SJSA1 (cell line): ENCODE measurements around the gene AURKA. TPM values are rescaled to one million over a fixed set of nuclear protein-coding genes. Genes with fewer than 3 reads are reported as not detected.
"Not testable (repeated sequence)": the region's sequence is repeated elsewhere in the genome, so short reads cannot be mapped to it uniquely, and the experiment has no call there.

Experiments
- DNase-seq, 2 experiments: peaks; one replicate each; pipeline ENCODE4 v3.0.0-alpha.2; 2015 to 2020; ENCODE audit warnings: low spot score in 2 of 2, low read depth in 1 of 2
- H3K27ac ChIP-seq: fragments of 250-450 bp; sonication (Bioruptor Pico); 2 replicates; pipeline ENCODE4 v1.5.1; 2020; ENCODE audit warnings: mild to moderate bottlenecking, moderate library complexity
- H3K27me3 ChIP-seq: fragments of 250-450 bp; sonication (Bioruptor Pico); replicated peaks from 2 replicates; pipeline ENCODE4 v1.5.1; 2020; ENCODE audit warnings: mild to moderate bottlenecking, moderate library complexity
- H3K36me3 ChIP-seq: fragments of 250-450 bp; sonication (Bioruptor Pico); 2 replicates; pipeline ENCODE4 v1.5.1; 2020; ENCODE audit warnings: mild to moderate bottlenecking
- H3K4me1 ChIP-seq: fragments of 250-450 bp; sonication (Bioruptor Pico); replicated peaks from 2 replicates; pipeline ENCODE4 v1.6.1; 2021; ENCODE audit warnings: mild to moderate bottlenecking
- H3K4me3 ChIP-seq: fragments of 250-450 bp; sonication (Bioruptor Pico); 2 replicates; pipeline ENCODE4 v1.5.1; 2020; ENCODE audit warnings: mild to moderate bottlenecking
- H3K9me3 ChIP-seq: fragments of 250-450 bp; sonication (Bioruptor Pico); replicated peaks from 2 replicates; pipeline ENCODE4 v1.5.1; 2020; ENCODE audit warnings: mild to moderate bottlenecking
- total RNA-seq: library from RNA; depleted of rRNA; stranded (reverse); fragments of >200 nt; shearing (Covaris generic); gene quantifications from 2 replicates; pipeline ENCODE4 v1.2.3, GENCODE V29; 2014

AURKA gene
- total RNA-seq, 1 experiment from 2014 or later: 132 TPM

DNA sequence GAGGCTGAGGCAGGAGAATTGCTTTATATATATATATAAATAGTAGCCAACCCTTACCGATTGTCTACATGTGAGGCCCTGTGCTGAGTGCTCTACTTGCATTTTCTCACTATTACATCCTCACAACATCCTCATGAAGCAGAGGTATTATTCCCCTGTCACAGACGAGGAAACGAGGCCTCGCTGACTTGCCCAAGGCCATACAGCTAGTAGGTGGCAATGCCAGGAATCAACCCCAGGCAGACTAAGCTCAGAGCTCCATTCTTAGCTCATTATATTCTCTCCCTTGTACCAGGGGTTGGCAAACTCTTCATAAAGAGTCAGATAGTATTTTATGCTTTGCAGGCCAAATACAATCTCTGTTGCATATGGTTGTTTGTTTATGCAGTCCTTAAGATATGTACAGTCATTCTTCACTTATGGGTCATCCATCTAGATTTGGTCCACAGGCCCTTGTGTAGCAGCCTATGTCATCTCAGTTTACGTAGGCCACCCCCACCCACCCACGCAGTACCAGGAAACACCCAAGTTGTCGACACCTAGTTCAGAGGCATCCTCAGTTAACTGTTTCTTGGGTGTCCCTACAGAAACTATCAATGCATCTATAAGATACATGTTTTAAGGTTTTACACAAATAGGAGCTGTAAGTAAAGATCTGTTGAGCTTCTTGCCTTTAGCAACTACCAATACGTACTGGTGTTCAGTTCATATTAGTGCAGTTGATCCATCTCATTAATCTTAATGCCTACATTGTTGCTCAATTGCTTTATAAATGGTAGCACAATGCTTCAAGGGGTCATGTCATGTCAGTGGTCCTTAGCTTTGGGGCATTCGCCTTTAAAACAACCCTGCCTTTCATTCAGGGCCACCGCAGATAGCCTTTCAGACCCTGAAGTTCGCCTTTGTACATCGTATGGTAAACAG, 23.1 kb upstream of the AURKA start:
- Histone ChIP-seq H3K4me3 (no peak overlapping the region), H3K9me3 (no peaks in the 10 kb centered on the region), H3K27ac (peak overlapping the region; percentile 17), H3K36me3 (no peaks in the 10 kb centered on the region), H3K4me1 (peaks cover 12% of the 10 kb centered on the region), H3K27me3 (no peaks in the 10 kb centered on the region)
- DNase-seq: no peak

DNA sequence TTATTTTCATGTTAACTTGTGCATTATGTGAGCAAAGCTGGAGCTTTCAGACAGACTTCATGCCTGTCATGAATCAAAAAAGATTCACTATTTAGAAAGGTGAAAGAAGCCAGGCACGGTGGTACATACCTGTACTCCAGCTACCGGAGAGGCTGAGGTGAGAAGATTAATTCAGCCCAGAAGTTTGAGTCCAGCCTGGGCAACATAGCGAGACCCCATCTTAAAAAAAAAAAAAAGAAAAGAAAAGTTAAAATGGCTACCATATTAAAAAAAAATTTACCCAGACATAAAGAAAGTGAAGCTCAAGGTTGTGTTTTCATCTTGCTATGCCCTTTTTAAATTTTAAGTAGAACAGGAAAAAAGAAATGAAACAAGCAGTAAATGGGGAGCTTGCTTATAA, 20.9 kb upstream of the AURKA start:
- Histone ChIP-seq H3K4me3 (no peak overlapping the region), H3K27me3 (no peaks in the 10 kb centered on the region), H3K36me3 (peaks cover 6% of the 10 kb centered on the region), H3K9me3 (no peaks in the 10 kb centered on the region), H3K27ac (no peak overlapping the region), H3K4me1 (peaks cover 8% of the 10 kb centered on the region)
- no peak for DNase-seq

DNA sequence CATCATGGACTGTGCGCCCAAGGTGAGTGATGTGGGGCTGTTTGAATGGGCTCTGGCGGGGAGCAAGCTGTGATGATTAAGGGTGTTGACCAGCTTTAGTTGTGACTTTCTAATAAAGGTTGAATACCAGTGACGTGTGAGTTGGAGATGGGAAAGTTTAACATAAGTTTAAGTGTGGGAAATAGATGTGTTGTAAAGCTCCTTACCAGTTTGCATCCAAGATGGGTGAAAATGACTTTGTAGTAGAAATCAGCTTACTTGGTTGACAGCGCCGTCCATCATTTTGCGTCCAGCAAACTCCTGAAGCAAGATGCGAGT, 20.4 kb upstream of the AURKA start:
- H3K27ac ChIP-seq: no peak overlapping the region
- peaks cover 8% of the 10 kb centered on the region for H3K4me1 ChIP-seq
- H3K4me3 ChIP-seq: no peak overlapping the region
- no peaks in the 10 kb centered on the region for H3K27me3 ChIP-seq
- no peaks in the 10 kb centered on the region for H3K9me3 ChIP-seq
- DNase-seq: no peak
- peaks cover 11% of the 10 kb centered on the region for H3K36me3 ChIP-seq

DNA sequence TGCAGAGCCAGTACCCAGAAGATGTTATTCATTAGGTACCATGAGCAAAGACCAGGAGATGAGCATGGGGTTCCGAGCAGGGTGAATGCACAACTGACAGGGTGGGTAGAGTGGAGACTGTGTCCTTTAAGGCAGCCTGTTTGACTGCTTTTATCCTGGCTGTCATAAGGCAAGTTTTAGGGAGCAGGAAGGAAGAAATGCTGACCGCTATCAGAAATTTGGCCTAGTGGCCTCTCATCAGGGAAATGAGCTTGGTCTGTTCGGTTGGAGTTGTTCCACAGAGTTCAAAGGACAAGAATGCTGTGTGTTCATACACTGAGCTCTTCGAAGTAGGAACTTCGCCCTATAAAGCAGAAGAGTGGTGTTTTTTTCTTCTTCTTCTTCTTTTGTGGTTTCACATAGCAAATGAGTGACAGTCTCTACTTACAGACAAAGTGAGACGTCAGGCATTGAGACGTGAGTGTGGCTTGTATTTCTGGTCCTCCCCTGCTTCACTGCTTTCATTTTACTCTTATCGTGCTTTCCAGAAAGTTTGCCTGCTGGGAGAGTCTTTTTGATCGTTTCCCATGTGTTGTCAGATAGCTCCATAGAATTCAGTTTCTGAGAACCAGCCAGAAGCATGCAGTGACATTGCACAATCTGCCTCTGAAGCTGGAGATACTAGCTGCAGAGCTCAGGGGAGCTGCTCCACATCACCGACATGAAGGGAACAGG, 19.9 kb upstream of the AURKA start, which contains the start of gene CASS4:
TSS of gene CASS4 (plus strand) at position 502 of the 714 bp plus-strand sequence. CDS start at position 701, 199 bp downstream.
- Histone ChIP-seq H3K27ac (no peak within 1 kb of the TSS), H3K36me3 (peaks cover 16% of the 10 kb centered on the region), H3K4me3 (no peak within 1 kb of the TSS), H3K9me3 (no peaks in the 10 kb centered on the region), H3K27me3 (no peaks in the 10 kb centered on the region), H3K4me1 (peaks cover 8% of the 10 kb centered on the region)
- DNase-seq: no peak

DNA sequence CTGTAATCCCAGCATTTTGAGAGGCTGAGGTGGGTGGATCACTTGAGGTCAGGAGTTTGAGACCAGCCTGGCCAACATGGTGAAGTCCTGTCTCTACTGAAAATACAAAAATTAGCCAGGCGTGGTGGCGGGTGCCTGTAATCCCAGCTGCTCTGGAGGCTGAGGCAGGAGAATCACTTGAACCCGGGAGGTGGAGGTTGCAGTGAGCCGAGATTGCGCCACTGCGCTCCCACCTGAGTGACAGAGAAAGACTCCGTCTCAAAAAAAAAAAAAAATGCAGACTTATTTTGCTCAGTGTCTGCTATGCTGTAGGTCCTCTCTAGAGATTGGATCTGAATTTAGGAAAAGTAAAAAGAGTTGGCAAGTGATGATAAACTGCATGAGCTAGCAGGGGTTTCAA, 19.3 kb upstream of the AURKA start:
- not testable (repeated sequence) for H3K4me1 ChIP-seq, H3K4me3 ChIP-seq, DNase-seq, H3K27me3 ChIP-seq, H3K9me3 ChIP-seq, H3K27ac ChIP-seq
- H3K36me3 ChIP-seq: peaks cover 22% of the 10 kb centered on the region

DNA sequence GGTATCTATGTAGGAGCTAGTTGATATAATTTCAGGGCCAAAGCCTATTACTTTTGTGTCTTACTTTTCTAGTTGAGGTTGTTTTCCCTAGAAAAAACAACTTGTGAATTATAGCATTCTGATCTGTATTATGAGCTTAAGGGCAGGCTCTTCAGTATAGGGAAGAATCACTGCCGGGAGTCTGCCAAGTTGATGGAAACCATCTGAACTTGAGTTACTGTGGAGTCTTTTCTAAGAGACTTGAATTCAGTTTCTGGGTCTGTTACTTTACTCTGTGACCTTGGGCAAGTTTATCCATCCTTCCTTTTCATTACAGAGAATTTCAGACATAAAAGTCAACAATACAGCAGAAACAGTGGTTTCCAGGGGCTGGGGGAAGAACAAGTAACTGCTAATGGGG, 17.9 kb upstream of the AURKA start:
- Histone ChIP-seq H3K27ac (no peak overlapping the region), H3K4me1 (peaks cover 2% of the 10 kb centered on the region), H3K27me3 (no peaks in the 10 kb centered on the region), H3K9me3 (no peaks in the 10 kb centered on the region), H3K4me3 (no peak overlapping the region), H3K36me3 (peaks cover 36% of the 10 kb centered on the region)
- no peak for DNase-seq

DNA sequence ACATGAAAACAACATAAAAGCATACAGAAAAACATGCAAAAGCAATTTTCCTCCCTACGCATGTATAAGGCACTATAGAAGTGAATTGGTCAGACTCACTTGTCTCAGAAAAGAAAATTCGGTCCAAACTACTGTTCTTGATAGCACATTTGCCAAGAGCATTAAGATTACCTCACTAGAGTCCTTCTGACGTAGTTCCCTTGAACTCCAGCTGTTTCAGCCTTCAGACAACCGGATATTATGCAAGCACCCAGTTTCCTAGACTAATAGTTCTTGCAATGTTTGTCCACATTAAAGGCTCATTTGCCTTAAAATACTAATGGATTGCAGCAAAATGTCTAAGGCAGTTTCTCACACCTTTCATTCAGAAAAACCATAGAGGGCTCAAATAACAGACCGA, 17.5 kb upstream of the AURKA start:
- peaks cover 38% of the 10 kb centered on the region for H3K36me3 ChIP-seq
- no peaks in the 10 kb centered on the region for H3K27me3 ChIP-seq
- H3K9me3 ChIP-seq: no peaks in the 10 kb centered on the region
- no peaks in the 10 kb centered on the region; the same call in 1 of the 2 replicates for H3K4me1 ChIP-seq
- no peak overlapping the region for H3K4me3 ChIP-seq
- no peak overlapping the region for H3K27ac ChIP-seq
- no peak for DNase-seq

DNA sequence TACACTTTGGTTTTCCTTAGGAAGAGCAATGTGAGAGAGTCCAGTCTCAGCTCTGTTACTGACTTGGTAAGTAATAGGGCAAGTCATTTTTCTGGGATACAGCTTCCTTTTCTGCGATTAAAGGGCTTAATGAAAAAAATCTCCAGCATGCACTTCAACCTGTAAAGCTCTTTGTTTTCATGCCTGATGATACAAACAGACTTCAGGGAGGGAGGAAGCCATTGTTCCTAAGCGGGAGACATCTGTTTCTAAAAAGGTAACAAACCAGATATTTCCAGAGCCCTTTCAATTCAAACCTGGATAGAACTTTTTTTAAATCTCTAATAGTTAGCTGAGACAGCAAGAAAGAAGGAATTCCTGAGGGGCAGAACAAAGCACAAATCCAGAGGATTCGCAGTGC, 14.9 kb upstream of the AURKA start:
- H3K9me3 ChIP-seq: no peaks in the 10 kb centered on the region
- H3K4me1 ChIP-seq: no peaks in the 10 kb centered on the region
- peaks cover 59% of the 10 kb centered on the region for H3K36me3 ChIP-seq
- H3K27me3 ChIP-seq: no peaks in the 10 kb centered on the region
- DNase-seq: no peak
- no peak overlapping the region for H3K4me3 ChIP-seq
- H3K27ac ChIP-seq: no peak overlapping the region

DNA sequence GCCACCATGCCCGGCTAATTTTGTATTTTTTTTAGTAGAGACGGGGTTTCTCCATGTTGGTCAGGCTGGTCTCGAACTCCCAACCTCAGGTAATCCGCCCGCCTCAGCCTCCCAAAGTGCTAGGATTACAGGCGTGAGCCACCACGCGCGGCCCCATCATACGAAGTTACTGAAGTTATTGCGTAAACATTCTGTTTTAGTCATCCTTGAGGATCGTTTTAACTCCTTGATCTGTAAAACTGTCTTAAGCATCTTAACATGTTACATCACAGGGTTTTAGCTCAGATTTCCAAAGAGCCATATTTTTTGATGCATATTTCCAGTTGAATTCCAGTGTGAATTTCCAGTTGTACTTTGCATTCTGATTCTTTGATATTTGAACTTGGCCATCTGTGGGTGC, 13.3 kb upstream of the AURKA start:
- not testable (repeated sequence) for DNase-seq, H3K4me3 ChIP-seq, H3K27me3 ChIP-seq, H3K4me1 ChIP-seq, H3K27ac ChIP-seq, H3K9me3 ChIP-seq
- peaks cover 75% of the 10 kb centered on the region for H3K36me3 ChIP-seq

DNA sequence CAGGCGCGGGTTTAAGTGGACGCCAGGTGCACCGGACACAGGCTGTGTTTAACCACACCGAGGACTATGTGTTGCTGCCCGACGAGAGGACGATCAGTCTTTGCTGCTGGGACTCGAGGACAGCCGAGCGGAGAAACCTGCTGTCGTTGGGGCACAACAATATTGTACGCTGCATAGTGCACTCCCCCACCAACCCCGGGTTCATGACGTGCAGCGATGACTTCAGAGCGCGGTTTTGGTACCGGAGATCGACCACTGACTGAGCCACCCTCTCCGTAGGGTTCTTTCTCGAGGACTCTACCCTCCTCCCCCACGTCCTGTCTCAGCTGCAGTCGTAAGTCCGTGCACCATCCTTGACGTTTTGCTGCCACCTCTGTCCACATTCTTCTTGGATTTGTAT, 11.4 kb upstream of the AURKA start:
- no peak for DNase-seq
- Histone ChIP-seq H3K27ac (no peak overlapping the region), H3K9me3 (no peaks in the 10 kb centered on the region), H3K4me3 (no peak overlapping the region), H3K36me3 (peaks cover 90% of the 10 kb centered on the region), H3K4me1 (no peaks in the 10 kb centered on the region), H3K27me3 (no peaks in the 10 kb centered on the region)

DNA sequence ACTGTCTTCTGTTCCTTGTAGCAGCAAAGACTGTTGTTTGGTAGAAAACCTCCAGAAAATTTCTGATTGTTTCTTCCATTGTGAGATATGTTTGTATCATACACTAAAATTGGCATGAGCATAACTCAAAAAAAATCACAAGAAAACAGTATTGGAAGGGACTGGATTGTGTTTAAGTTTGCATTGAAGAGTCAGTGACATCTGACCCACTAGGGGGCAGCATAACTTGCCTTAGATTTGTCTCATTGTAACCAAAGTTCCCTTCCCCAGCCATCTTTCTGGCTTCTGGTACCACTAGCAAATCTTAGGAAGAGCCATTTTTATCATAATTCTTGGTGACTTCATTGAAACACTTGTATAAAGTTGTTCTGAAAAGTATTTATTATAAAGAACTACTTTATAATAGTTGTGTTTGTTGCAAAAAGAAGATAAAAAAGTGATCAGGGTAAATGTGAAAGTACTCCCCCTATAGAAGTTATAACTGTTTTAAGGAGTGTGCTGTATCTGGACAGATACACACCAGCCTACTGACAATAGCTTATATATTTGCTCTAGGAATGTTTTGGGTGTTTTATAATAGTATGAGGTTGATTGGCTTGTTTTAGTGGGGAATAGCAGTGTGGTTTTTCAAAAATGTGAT, 8.1 kb upstream of the AURKA start:
- no peaks in the 10 kb centered on the region for H3K9me3 ChIP-seq
- H3K4me3 ChIP-seq: no peak overlapping the region
- DNase-seq: peak in 1 of 2 experiments; percentile 37
- no peaks in the 10 kb centered on the region for H3K4me1 ChIP-seq
- H3K27ac ChIP-seq: no peak overlapping the region
- H3K27me3 ChIP-seq: no peaks in the 10 kb centered on the region
- peaks cover 93% of the 10 kb centered on the region for H3K36me3 ChIP-seq

DNA sequence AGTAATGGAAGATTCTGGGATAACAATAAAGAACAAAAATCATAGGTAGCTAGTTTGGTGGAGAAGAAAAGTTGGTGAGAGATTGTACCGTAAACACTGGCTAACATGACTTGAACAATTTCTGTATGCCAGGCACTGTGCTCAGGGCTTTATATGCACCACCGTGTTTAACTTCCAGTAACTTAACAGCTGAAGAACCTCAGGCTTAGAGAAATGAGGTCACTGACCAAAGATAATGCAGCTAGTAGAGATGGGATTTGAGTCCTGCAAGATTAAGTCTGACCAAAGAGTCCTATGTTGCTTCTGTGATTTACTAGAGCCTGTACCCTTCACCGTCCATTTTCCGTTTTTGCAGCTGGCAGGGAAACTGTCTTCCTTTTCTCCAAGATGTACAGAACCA, 3.2 kb upstream of the AURKA start:
- Histone ChIP-seq H3K9me3 (no peaks in the 10 kb centered on the region), H3K4me1 (peaks cover 17% of the 10 kb centered on the region), H3K27ac (no peak overlapping the region), H3K4me3 (no peak overlapping the region), H3K36me3 (peaks cover 73% of the 10 kb centered on the region), H3K27me3 (no peaks in the 10 kb centered on the region)
- DNase-seq: no peak

DNA sequence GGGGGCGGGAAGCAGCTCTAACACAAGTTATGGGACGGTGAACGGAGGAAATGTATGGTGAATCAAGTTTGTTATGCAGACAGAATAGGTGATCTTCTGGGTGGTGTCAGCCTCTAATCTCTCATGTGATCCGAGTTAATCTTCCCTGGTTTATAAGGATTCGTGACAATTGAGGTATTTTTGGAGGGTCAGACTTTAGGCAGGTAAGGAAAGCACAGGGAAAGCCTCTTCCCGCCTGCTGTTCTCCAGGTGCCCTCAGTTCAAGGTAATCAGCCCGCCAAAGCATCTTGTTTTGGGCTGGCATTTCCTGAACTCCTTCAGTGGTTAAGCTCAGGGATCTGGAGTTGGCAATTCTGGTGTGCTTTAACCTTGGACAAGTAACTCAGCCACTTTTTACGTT, 1.6 kb upstream of the AURKA start:
- Histone ChIP-seq H3K27ac (no peak overlapping the region), H3K36me3 (peaks cover 73% of the 10 kb centered on the region), H3K4me3 (peak overlapping the region; percentile 65), H3K4me1 (peaks cover 17% of the 10 kb centered on the region), H3K27me3 (no peaks in the 10 kb centered on the region), H3K9me3 (no peaks in the 10 kb centered on the region)
- DNase-seq: no peak
